Stomach (tissue), 9 donors: Measurements from ENCODE around the gene TSPAN32. TPM values are rescaled to one million over a fixed set of nuclear protein-coding genes. Genes with fewer than 3 reads are reported as not detected.

Experiments used
- DNase-seq, 2 donors: peaks; one replicate each; pipeline versions ENCODE4 v3.0.0 to v3.0.0-alpha.2; 2013 to 2019
- H3K27ac ChIP-seq, 5 donors: fragments of 200-600 bp in 4 of 5; sonication (generic) in 4 of 5; one replicate each; pipeline ENCODE4 v1.5.1; 2013 to 2019; ENCODE audit warnings: mild to moderate bottlenecking in 1 of 5, moderate library complexity in 1 of 5
- H3K27me3 ChIP-seq, 3 donors: fragments of 200-600 bp; sonication (generic); one replicate each; pipeline ENCODE4 v1.5.1; 2017 to 2019; ENCODE audit warnings: mixed run types in 1 of 3
- H3K36me3 ChIP-seq, 4 donors: fragments of 200-600 bp; sonication (generic); 1 replicate in 3 of 4; 2 replicates in 1 of 4; pipeline ENCODE4 v1.5.1; 2016 to 2019
- H3K4me1 ChIP-seq, 4 donors: fragments of 200-600 bp; sonication (generic); one replicate each; pipeline ENCODE4 v1.5.1; 2016 to 2019
- H3K4me3 ChIP-seq, 4 donors: fragments of 200-600 bp; sonication (generic) in 3 of 4; one replicate each; pipeline ENCODE4 v1.5.1; 2016 to 2019; ENCODE audit warnings: mild to moderate bottlenecking in 1 of 4
- H3K9me3 ChIP-seq, 4 donors: fragments of 200-600 bp; sonication (generic); one replicate each; pipeline ENCODE4 v1.5.1; 2016 to 2019
- EP300 ChIP-seq: sonication (generic); formaldehyde crosslinking; IDR thresholded peaks from one replicate; pipeline ENCODE4 v1.6.1; 2017; ENCODE audit warnings: antibody characterized with exemption
- POLR2A ChIP-seq, 4 donors: fragments of 450-650 bp; IDR thresholded peaks; one replicate each; pipeline ENCODE4 v1.6.1; 2016; ENCODE audit warnings: antibody characterized with exemption in 4 of 4, control low read depth in 2 of 4, mild to moderate bottlenecking in 1 of 4, moderate library complexity in 1 of 4
- POLR2AphosphoS5 ChIP-seq, 3 donors: sonication (generic); formaldehyde crosslinking; IDR thresholded peaks; one replicate each; pipeline ENCODE4 v1.6.1; 2016; ENCODE audit warnings: antibody characterized with exemption in 3 of 3
- WGBS, 5 donors: extraction: QIAGEN DNeasy Blood & Tissue Kit in 3 of 5; methylation state at CpG; one replicate each; pipeline versions ENCODE4 v1.1.5 to v1.1.7; 2013 to 2018; 5-methylcytosine and 5-hydroxymethylcytosine counted together
- intact Hi-C: fragments of 100-400 bp; cut with DNase I; formaldehyde crosslinking; loops from one replicate; pipeline ENCODE4 v1.15.1; 2023; ENCODE audit warnings: low total_unique reads
- polyA plus RNA-seq, 3 donors: library from polyadenylated mRNA; stranded (reverse); fragments of 200-250 nt; gene quantifications; one replicate each; pipeline ENCODE4 v1.2.3, GENCODE V29; 2013
- total RNA-seq, 5 donors: library from RNA; depleted of rRNA; stranded (reverse); fragments of >200 nt; gene quantifications; one replicate each; pipeline versions ENCODE4 v1.1.0 to v1.2.3, GENCODE V29; 2014 to 2016
- TF ChIP-seq, protein P1 (sequence below), 7 experiments: fragments of 450-650 bp in 4 of 7; fragments of 200-600 bp in 3 of 7; sonication (generic) in 3 of 7; IDR thresholded peaks; one replicate each; pipeline ENCODE4 v1.5.1; 2016 to 2019; ENCODE audit warnings: antibody characterized with exemption in 7 of 7, control low read depth in 2 of 7, mild to moderate bottlenecking in 1 of 7
- donor health status: healthy with polysubstance abuse.
- donor health status: Bipolar disorder and iron deficiency.
- donor health status: healthy.

TSPAN32 gene
- total and polyA plus RNA-seq, 8 donors: 1.1 to 9.0 (median 2.3) TPM; not detected in 4

DNA sequence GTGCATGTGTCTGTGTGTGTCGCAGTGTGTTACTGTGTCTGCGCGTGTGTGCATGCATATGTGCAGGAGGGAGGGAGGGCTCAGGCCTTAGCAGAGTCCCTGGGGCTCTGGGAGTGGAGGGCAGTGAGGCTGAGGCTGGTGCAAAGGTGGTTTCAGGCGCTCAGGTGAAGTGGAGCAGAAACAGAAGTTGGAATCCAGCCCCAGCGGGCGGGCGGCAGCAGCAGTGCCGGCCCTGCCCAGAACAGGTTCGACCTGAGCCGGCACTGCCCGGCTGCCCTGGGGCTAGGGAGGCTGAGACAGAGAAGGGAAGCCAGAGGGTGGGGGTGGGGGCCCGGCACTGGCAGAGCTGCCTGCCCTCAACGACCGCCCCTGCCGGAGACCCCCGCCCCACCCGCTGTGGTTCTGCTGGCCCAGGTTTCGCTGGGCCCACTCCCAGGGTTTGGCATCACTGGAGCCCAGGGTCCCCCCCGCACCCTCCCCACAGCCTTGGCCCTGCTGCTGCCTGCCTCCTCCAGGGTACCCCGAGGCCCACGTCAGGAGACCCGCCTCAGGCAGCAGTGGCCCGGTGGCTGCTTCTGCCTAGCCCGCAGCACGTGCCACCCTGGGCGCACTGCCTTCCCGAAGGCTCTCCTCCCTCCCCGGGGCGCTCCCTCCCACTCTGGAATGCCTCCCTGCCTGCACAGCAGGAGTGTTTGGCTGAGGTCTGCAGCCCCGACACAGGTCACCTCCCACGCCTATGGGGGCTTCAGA, 44.7 kb upstream of the TSPAN32 start:
- peak; percentile 63 to 71 for DNase-seq
- intact Hi-C loops: no loop called here
- no peaks in the 10 kb centered on the region for H3K9me3 ChIP-seq
- H3K4me3 ChIP-seq: no peak overlapping the region
- H3K27ac ChIP-seq: no peak overlapping the region
- no peak for TF ChIP-seq POLR2A (IDR thresholded peaks at IDR 0.05)
- no peak for TF ChIP-seq EP300
- TF ChIP-seq, protein P1, sequence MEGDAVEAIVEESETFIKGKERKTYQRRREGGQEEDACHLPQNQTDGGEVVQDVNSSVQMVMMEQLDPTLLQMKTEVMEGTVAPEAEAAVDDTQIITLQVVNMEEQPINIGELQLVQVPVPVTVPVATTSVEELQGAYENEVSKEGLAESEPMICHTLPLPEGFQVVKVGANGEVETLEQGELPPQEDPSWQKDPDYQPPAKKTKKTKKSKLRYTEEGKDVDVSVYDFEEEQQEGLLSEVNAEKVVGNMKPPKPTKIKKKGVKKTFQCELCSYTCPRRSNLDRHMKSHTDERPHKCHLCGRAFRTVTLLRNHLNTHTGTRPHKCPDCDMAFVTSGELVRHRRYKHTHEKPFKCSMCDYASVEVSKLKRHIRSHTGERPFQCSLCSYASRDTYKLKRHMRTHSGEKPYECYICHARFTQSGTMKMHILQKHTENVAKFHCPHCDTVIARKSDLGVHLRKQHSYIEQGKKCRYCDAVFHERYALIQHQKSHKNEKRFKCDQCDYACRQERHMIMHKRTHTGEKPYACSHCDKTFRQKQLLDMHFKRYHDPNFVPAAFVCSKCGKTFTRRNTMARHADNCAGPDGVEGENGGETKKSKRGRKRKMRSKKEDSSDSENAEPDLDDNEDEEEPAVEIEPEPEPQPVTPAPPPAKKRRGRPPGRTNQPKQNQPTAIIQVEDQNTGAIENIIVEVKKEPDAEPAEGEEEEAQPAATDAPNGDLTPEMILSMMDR (IDR thresholded peaks at IDR 0.05): no peak
- TF ChIP-seq POLR2AphosphoS5 (IDR thresholded peaks at IDR 0.05): no peak
- peaks cover 0 to 10% (median 6%) of the 10 kb centered on the region in 4 donors for H3K4me1 ChIP-seq
- H3K27me3 ChIP-seq: peaks cover 0 to 21% (median 0%) of the 10 kb centered on the region in 3 donors
- WGBS, 5 donors: 35 to 66% (median 50%) methylated on average over 18 to 31 of the region's 31 CpGs
- no peaks in the 10 kb centered on the region for H3K36me3 ChIP-seq

DNA sequence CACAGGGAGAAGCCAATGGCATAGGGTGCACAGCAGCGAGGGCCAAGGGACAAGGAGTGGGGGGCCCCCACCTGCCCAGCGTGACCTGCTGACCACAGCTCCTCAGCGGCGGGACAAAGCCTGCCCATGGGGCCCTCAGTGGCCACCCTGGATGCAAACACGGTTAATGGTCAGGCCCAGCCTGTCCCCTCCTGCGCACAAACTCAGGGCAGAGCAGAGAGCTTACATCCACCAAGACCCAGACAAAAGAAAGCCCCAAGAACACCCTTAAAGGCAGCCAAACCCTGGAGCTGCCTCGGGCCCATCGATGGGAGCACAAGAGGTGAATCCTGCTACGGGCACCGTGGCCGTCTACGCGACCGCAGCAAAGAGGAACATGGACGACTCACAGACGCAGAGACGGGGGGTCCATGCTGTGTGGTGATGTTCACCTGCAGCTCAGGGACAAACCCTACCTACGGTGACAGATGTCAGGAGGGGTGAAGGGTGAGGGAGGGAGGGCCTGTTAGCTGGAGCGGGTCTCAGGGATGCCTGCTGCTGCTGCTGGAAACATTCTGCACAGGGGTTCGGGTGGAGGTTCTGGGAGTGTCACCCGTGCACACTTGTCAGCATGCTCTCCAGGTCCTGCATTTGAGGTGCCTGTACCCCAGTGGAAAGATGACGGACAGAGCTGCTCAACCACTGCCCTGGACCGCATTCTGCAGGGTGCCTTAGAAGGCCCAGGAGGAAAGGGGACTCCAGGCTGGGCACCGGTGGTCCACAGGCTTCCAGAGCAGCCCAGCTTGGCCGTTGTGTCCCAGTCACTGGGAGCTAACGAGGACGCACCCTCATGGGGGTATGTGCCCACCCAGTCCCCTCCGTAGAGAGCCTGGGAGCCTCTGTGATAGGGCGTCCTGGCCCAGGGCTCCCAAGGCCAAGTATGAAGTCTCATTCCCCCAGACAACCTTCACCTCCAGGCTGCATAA, 43.0 kb upstream of the TSPAN32 start:
- intact Hi-C loops: no loop called here
- Histone ChIP-seq H3K27me3 (peaks cover 0 to 27% (median 0%) of the 10 kb centered on the region in 3 donors), H3K4me1 (peaks cover 0 to 10% (median 6%) of the 10 kb centered on the region in 4 donors), H3K27ac (no peak overlapping the region), H3K9me3 (no peaks in the 10 kb centered on the region), H3K36me3 (no peaks in the 10 kb centered on the region), H3K4me3 (no peak overlapping the region)
- DNase-seq: peak in 1 of 2 donors; percentile 20
- TF ChIP-seq POLR2A (IDR thresholded peaks at IDR 0.05) (no peak), EP300 (no peak), POLR2AphosphoS5 (IDR thresholded peaks at IDR 0.05) (no peak)
- 89 to 95% (median 93%) methylated on average over 23 to 29 of the region's 29 CpGs for WGBS, 5 donors

GRCh38 chr11:2259466-2259830, 42.4 kb upstream of the TSPAN32 start:
- H3K36me3 ChIP-seq: no peaks in the 10 kb centered on the region
- TF ChIP-seq EP300 (no peak), POLR2AphosphoS5 (IDR thresholded peaks at IDR 0.05) (no peak), POLR2A (IDR thresholded peaks at IDR 0.05) (no peak)
- TF ChIP-seq, protein P1 (IDR thresholded peaks at IDR 0.05): no peak
- H3K27me3 ChIP-seq: peaks cover 0 to 27% (median 0%) of the 10 kb centered on the region in 3 donors
- WGBS, 5 donors: 83 to 90% (median 88%) methylated on average over 5 to 8 of the region's 8 CpGs
- no peak for DNase-seq
- H3K4me1 ChIP-seq: peaks cover 0 to 10% (median 6%) of the 10 kb centered on the region in 4 donors
- no peak overlapping the region for H3K4me3 ChIP-seq
- H3K27ac ChIP-seq: no peak overlapping the region
- intact Hi-C loops: no loop called here
- H3K9me3 ChIP-seq: no peaks in the 10 kb centered on the region

DNA sequence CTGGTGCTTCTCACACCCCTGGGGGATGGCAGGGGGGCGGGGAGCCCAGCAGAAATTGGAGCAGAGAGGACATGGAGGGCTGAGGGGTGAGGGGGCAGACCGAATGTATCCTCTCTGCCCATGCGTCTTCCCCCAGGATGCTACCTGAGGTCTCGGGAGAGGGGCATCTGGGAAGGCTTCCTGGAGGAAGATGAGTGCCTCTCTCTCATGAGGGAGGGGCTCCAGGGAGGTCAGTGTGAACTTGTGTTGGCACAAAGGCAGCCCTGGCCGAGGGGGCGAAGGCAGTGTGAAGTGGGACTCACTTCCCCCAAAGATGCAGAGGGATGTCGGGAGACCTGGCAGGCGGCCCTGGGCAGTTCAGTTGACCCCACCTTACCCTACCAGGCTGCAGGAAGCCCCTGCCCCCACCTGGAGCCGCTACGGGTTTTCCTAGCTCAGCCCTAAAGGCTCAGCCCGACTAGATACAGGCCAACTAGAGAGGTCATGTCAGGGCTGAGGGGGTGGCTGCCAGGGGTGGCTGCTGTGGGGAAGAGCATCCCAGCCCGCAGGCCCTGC, 41.8 kb upstream of the TSPAN32 start:
- no peak overlapping the region for H3K4me3 ChIP-seq
- H3K27ac ChIP-seq: no peak overlapping the region
- DNase-seq: no peak
- H3K9me3 ChIP-seq: no peaks in the 10 kb centered on the region
- H3K36me3 ChIP-seq: no peaks in the 10 kb centered on the region
- peaks cover 0 to 27% (median 0%) of the 10 kb centered on the region in 3 donors for H3K27me3 ChIP-seq
- intact Hi-C loops: no loop called here
- TF ChIP-seq POLR2AphosphoS5 (IDR thresholded peaks at IDR 0.05): no peak
- TF ChIP-seq, protein P1 (IDR thresholded peaks at IDR 0.05): no peak
- no peak for TF ChIP-seq POLR2A (IDR thresholded peaks at IDR 0.05)
- TF ChIP-seq EP300: no peak
- peaks cover 0 to 10% (median 6%) of the 10 kb centered on the region in 4 donors for H3K4me1 ChIP-seq
- 73 to 86% (median 79%) methylated on average over 6 to 12 of the region's 12 CpGs for WGBS, 5 donors
